ENCODE data around the gene VPS37C.

GRCh38 chr11:61139387-61139786, 21.8 kb downstream of the VPS37C start:
- no peak for TF ChIP-seq CTCF (IDR thresholded peaks at IDR 0.05)
- TF ChIP-seq POLR2AphosphoS5 (IDR thresholded peaks at IDR 0.05), result no peak
- TF ChIP-seq POLR2A (IDR thresholded peaks at IDR 0.05), result no peak
- no peak for TF ChIP-seq EP300 (IDR thresholded peaks at IDR 0.05)
